NCI-H1092 (cell line): ENCODE data around the gene GMEB2.
"Not testable (repeated sequence)": the region's sequence is repeated elsewhere in the genome, so short reads cannot be mapped to it uniquely, and the experiment has no call there.

Experiments
- DNase-seq: peaks from one replicate; lab custom pipeline; 2025; lab: John Stamatoyannopoulos, UW

The GMEB2 gene

GRCh38 chr20:63612276-63612931, 14.5 kb downstream of the GMEB2 start:
- DNase-seq: no peak

GRCh38 chr20:63611646-63612045, 15.3 kb downstream of the GMEB2 start:
- DNase-seq: no peak

GRCh38 chr20:63610581-63611435, 16.1 kb downstream of the GMEB2 start:
- no peak for DNase-seq

- no peak for DNase-seq
Measured at GRCh38 chr20:63606686-63607085, 20.2 kb downstream of the GMEB2 start.

GRCh38 chr20:63602321-63602720, 24.6 kb downstream of the GMEB2 start:
- no peak for DNase-seq

DNA sequence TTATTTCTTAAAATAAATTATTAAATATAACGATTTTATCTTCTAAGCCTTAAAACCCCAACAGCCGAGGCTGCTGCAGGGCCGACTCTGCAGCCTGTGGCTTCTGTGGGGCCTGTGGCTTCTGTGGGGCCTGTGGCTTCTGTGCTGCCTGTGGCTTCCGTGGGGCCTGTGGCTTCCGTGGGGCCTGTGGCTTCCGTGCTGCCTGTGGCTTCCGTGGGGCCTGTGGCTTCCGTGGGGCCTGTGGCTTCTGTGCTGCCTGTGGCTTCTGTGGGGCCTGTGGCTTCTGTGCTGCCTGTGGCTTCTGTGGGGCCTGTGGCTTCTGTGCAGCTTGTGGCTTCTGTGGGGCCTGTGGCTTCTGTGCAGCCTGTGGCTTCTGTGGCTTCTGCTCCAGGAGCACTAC, 25.2 kb downstream of the GMEB2 start:
- DNase-seq: not testable (repeated sequence)

- DNase-seq: no peak
Measured at GRCh38 chr20:63599396-63600050, 27.4 kb downstream of the GMEB2 start.

- no peak for DNase-seq
Measured at GRCh38 chr20:63598479-63599395, 28.2 kb downstream of the GMEB2 start.

- no peak for DNase-seq
Measured at GRCh38 chr20:63597651-63598478, 29.0 kb downstream of the GMEB2 start.

GRCh38 chr20:63596423-63596822, 30.5 kb downstream of the GMEB2 start:
- DNase-seq: no peak

GRCh38 chr20:63595416-63596127, 31.3 kb downstream of the GMEB2 start:
- no peak for DNase-seq

DNA sequence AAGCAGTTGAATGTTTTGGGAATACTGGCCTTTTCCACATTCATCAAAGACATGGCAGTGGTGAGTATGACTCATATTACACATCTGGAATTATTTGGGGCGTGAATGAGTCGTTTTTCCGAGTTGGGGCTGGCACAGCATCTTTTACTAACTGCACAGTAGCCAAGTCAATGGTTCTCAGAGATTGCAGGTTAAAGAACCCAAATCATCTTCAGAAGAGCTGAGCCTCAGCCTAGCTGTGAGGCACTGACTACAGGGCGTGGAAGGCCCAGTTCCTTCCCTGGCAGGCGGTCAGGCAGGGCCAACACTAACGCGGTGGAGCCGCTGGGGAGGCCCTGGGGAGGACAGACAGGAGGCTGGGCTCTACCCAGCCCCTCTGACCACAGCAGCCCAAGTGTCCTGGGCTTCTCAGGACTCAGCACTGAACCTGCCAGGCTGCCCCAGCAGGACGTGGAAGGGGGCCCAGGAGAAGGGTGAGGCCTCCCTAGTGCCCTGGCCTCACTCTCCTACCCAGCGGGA, 32.8 kb downstream of the GMEB2 start:
- DNase-seq: no peak

DNA sequence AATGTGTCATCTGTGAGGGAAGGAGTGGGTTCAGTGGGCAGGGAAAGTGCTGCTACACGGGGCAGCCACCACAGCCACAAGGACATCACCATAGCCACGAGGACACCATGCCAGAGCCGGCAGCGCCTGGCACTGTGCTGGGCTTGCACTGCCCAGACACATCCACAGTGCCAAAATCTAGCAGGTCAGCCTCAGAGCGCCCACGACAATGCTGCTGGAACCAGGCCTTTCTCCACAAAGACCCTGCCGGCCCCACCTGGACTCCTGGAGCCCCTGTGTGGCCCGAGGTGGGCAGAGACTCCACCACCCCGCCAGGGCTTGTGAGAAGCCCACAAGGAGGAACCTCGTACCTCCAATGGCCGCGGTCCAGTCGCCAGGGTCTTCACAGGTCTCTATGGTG, 34.2 kb downstream of the GMEB2 start:
- no peak for DNase-seq

GRCh38 chr20:63591786-63592355, 35.0 kb downstream of the GMEB2 start:
- DNase-seq: no peak

DNA sequence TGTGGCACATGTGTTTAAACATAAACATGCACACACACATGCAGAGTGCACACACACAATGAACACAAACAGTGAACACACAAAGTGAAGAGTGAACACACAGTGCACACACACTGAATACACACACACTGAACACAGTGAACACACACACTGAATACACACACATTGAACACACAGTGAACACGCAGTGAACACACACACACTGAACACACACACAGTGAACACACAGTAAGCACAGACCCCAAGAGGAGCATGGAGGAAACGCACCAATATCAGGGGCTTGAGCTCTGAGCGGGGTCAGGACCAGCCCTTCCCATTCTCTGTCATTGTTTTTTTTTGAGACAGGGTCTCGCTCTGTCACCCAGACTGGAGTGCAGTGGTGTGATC, 35.8 kb downstream of the GMEB2 start:
- DNase-seq: no peak

DNA sequence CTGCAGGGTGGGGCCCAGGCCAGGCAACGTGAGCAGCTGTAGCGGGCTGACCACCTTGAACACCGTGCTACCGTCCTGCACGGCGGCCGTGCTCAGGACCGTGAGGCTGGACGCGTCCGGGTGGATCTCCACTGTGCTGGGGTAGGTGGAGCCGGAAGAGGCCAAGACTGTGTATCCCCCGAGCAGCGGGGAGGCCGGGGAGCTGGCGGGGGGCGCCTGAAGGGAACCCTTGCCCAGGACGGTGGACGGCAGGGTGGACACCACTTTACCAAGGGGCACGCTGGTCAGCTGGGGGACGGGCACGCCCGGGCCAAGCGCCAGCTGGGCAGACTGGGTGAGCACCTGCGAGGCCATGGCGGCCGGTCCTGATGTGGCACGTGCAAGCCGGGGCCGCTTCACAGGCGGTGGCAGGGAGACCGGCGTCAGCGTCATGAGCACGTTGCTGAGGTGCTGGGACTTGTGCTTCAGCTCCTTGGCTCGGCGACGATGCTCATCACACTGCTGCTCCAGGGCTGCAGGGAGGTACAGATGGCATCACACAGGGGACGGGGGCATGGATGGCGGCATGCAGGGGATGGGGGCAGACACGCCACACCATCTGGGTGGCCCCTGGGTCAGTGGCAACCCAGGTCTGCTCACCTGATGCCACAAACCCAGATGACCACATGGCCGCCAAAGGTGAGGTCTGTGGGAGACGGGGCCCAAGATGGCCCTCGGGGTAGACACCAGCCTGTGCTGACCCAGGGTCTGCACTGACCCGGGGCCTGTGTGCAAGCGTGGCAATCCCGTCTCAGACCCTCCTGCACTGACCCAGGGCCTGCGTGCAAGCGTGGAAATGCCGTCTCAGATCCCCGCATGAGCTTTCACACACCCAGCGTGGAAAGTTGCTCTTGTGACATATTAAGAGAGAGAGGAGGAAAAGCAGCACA, 36.4 kb downstream of the GMEB2 start:
- no peak for DNase-seq

GRCh38 chr20:63589261-63590217, 37.4 kb downstream of the GMEB2 start:
- no peak for DNase-seq
